ENCODE measurements around the gene FEV. TPM values are rescaled to one million over a fixed set of nuclear protein-coding genes. Genes with fewer than 3 reads are reported as not detected.

FEV gene
- total RNA-seq, 1 experiment from 2014 or later, result not detected

DNA sequence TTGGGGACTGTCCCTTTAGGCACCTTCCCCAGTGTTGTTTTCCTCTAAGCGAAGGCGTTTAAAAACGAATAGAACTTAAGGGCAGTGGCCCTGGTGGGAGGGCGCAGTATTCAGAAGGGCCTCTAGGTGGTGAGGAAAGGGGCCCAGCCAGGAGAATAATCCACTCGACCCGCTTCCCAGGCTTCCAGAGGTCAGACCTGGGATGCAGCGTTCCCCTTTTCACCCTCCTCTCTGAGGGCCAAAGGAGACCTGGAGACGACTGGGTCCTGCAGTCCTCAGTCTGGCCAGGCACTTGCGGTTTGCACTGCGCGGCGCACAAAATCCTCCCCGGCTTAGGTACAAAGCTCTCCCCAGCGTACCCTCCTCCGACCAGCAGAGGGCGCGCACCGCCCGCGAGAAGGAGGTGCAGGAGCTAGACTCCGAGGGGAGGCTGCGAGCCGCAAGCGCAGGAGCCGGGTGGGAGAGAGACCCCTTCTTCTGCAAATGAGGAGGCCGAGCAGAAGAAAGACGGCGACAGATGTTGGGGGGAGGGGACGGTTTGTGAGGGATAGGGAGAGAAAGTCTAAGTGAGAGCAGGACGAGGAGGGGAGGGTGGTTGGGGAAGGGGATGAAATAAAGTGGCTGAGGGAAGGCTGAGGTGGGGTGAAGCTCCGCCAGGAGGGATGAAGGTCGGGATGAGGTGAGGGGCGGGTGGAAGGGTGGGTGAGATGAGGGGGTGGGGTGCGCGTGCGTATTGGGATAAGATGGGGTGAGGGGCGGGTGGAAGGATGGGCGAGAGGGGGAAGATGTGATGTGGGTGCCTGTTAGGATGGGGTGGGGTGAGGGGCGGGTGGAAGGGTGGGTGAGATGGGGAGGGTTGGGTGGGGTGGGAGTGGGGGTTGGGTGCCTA lies 4.9 kb downstream of the FEV start:
- peak; percentile 71 for DNase-seq (ENCODE audit: low read depth)

GRCh38 chr2:218975060-218975777 lies 9.8 kb downstream of the FEV start:
- DNase-seq (ENCODE audit: low read depth), result no peak

- no peak for DNase-seq (ENCODE audit: low read depth)
Measured at GRCh38 chr2:218970894-218971293, 14.1 kb downstream of the FEV start.

- peak; percentile 90 for DNase-seq (ENCODE audit: low read depth)
Measured at GRCh38 chr2:218964041-218964771, 20.8 kb downstream of the FEV start.

- DNase-seq (ENCODE audit: low read depth), result no peak
Measured at GRCh38 chr2:218963601-218964000, 21.4 kb downstream of the FEV start.

DNA sequence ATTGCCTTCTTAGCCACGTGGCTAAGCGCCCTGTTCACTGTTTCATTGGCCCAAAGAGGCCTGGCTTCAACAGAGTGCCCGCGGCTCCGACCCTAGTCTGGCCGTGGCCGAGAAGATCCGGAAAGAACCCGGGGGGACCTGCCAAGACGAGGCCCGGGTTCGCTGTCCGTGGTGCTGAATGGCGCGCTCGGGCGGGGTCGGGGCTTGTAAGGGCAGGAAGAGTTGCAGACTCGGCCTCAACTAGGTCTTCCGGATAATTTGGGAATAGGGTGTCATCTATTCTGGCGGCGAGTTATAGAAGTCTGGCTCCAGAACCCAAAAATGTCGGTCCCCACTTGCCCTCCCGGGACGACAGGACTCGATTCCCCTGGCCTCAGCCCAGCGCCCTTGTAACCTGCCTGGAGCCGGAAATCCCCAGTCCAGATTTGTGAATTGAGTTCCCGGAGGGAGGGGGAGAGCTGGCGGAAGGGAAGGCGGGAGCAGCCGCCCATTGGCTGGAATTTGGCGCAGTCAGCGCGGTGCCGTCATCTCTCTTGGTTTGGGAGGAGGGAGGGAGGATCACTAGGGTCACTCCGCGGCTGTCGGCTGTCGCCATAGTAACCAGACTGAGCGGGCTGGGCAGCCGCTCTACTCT lies 22.0 kb downstream of the FEV start:
- peak; percentile 64 for DNase-seq (ENCODE audit: low read depth)

GRCh38 chr2:218961651-218962570 lies 23.1 kb downstream of the FEV start:
- no peak for DNase-seq (ENCODE audit: low read depth)

GRCh38 chr2:218961229-218961628 lies 23.8 kb downstream of the FEV start:
- no peak for DNase-seq (ENCODE audit: low read depth)

- no peak for DNase-seq (ENCODE audit: low read depth)
Measured at GRCh38 chr2:218960309-218961165, 24.4 kb downstream of the FEV start.

GRCh38 chr2:218959761-218960308 lies 25.1 kb downstream of the FEV start:
- DNase-seq (ENCODE audit: low read depth), result no peak

- DNase-seq (ENCODE audit: low read depth), result peak; percentile 34
Measured at GRCh38 chr2:218959141-218959731, 25.7 kb downstream of the FEV start, which contains the start of gene CDK5R2. TSS of gene CDK5R2 (plus strand) at chr2:218959666. CDS start at chr2:218959821, 155 bp downstream.

DNA sequence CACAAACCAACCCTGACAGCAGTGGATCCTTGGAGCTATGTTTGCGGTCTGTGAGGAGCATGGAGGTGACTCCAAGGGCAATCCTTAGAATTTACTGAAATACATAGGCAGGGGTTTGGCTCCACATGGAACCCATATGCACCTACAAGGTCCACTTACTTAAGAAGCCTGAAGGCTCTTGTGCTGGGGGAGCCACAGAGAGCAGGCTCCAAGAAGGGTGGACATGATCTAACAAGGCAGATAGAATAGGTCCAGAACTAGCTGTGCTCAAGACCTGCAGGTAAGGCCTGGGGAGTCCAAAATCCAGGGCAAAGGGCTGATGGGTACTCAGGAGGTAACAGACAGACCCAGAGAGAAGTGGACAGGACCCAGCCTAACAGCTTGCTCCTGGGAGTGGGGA lies 26.7 kb downstream of the FEV start:
- no peak for DNase-seq (ENCODE audit: low read depth)

GRCh38 chr2:218957671-218958070 lies 27.3 kb downstream of the FEV start:
- no peak for DNase-seq (ENCODE audit: low read depth)

DNA sequence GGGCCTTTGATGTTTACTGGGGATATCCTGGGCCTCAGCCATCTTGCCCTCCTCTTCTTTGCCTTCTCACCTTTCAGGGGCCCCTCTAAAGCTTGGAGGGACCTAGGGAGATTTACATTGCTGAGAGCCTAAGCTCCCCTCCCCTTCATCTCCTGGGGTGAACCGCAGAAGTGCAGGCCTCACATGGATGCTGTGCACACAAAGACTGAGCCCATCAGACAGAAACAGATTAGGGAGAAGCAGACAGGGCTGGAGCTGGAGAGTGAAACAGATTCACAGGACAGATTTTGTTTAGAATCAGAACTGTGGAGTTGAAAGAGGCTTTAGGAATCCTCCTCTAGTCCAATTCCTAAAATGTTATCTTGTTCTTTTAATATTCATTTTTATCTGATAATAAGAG lies 28.9 kb downstream of the FEV start:
- DNase-seq (ENCODE audit: low read depth), result no peak

DNA sequence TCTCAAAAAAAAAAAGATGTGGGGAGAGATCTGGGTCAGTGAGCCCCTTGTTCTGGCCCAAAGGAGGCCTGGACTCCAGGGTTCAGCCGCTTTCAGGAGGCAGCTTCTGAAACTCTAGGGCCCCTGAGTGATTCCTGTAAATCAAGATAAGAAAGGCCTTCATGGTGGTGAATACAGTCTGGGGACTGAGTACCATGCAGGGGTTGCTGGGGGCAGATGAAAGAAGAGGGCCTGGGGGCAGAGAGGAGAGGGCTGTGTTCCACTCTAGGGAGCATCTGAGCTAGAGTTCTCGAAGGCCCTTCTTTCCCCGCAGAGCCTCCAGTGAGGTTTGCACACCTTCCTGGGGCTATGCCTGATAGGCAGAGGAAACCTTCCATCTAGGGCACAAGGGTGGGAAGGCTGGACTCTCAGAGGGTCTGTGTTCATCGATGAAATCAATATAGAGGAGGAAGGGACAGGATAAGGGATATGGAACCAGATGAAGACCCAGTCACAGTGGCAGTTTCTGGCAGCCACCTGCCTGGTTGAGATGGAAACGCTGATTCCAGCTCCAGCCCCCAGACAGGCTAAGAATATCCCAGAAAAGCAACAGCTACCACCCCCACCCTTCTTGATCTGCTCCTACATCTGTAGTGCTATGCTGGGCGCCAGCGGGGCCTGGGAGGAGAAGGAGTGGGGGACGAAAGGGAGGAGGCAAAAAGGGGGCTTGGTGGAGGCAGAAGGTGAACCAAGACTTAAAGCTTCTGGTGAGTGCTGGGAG lies 30.3 kb downstream of the FEV start:
- no peak for DNase-seq (ENCODE audit: low read depth)

GRCh38 chr2:218953366-218953954 lies 31.5 kb downstream of the FEV start:
- no peak for DNase-seq (ENCODE audit: low read depth)

GRCh38 chr2:218952160-218952559 lies 32.8 kb downstream of the FEV start:
- no peak for DNase-seq (ENCODE audit: low read depth)
